HG02623 (cell line): ENCODE data around the gene EFL1.
"Not testable (repeated sequence)": the region's sequence is repeated elsewhere in the genome, so short reads cannot be mapped to it uniquely, and the experiment has no call there.

Source experiments
- ATAC-seq: cut with Tn5 transposase; IDR thresholded peaks from one replicate; pipeline ENCODE4 v1.9.1; 2021; ENCODE audit warnings: moderate library complexity; ENCODE audit not compliant: unreplicated experiment

The EFL1 gene

DNA sequence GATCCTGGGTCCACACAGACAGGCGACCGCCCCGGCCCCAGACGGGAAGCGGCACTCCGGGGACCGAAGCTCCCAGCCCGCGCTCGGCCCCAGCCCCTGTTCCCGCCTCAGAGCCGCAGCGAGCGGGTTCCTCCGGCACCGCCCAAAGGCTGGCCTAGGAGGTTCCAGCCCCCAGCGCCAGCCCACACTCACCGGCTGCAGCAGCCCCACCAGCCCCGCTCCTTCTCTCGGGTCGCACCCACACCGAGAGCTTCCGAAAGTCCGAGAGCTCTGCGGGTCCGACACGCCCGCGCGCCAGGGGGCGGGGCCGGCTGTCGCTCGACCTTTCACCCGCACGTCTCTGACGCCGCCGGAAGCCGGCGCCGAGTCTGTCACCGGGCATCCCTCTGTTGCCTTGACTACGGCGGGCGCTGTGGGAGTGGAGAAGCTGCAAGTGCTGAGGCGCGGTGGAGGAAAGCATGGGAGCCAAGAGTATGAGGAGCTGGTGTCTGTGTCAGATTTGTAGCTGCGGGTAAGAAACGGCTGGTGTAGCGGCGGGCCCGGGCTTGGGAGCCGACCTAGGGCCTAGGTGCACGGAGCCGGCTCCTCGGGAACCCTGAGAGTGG is at the start of gene EFL1, which contains the start of gene SAXO2:
TSS of gene EFL1 (minus strand) at position 313 of the 605 bp plus-strand sequence. CDS start 956 bp downstream, outside the sequence.
TSS of gene SAXO2 (plus strand) at position 397 of the 605 bp plus-strand sequence. CDS start at position 459, 62 bp downstream.
- peak; percentile 97 for ATAC-seq

GRCh38 chr15:82311321-82311720 is 48.8 kb upstream of the EFL1 start:
- ATAC-seq, result not testable (repeated sequence)

DNA sequence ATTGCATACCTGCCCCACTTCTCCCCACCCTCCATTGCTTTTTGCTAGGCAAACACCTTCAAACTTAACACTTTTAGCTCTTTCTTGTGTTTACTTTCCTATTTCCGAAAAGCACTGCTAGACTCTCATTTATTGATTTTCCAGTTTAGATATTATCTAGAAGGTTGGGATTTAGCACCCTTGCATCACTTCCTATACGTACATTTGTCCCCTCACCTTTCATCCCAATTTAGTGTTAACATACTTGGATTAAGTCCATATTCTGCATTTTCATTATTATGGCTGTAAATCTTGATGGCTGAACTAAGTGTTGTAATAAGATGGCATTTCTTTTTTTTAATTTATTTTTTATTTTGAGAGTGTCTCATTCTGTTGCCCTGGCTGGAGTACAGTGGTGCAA is 47.3 kb upstream of the EFL1 start:
- no peak for ATAC-seq

DNA sequence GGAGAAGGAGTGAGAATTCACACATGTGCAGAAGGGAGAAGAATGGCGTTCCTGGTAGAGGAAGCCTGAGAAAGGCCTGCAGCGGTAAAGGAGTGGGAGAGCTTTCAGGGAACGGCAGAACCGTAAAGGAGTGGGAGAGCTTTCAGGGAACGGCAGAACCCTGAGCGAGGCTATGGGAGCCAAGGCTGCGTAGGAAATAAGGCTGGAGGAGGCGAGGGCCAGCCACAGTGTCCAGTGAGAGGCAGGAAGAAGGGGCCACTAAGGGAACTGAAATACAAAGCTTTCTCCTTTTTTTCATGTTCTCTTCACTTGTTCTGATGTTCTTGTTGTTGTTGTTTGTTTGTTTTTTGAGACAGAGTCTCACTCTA is 45.2 kb upstream of the EFL1 start:
- ATAC-seq, result no peak

- ATAC-seq, result no peak
Observed at GRCh38 chr15:82306791-82307713, 44.5 kb upstream of the EFL1 start.

DNA sequence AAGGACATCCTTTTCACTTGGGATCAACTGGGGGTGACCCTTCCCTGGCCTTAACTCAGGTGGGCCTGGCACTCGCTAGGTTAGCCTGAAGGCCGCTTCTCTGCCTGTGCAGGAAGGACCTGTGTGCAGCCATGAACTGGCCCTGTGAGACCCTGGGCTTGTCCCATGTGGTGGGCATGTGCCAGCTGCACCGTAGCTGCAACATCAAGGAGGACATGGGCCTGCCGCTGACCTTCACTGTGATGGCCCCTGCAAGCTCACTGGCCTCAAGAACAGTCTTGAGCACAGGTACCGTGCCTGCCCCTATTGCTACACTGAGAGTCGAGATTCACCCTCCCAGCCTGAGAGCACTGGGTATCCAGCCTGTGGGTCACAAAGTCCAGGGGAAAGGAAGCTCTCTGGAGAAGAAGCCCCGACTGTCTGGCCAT is 43.1 kb upstream of the EFL1 start:
- ATAC-seq, result no peak

DNA sequence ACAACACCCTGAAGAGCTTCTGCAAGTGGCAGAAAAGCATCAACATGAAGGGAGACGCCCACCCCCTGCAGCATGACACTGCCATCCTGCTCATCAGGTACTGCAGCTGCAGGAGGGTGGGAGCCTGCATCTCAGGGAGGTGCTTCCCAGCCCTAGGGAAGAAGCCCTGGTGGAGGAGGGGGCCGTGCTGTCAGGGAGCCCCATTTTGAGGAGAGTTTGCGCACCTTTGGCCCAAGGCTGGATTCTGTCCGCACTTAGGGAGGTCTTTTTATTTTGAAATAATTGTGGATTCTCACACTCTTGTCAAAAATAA is 42.2 kb upstream of the EFL1 start:
- ATAC-seq, result no peak

DNA sequence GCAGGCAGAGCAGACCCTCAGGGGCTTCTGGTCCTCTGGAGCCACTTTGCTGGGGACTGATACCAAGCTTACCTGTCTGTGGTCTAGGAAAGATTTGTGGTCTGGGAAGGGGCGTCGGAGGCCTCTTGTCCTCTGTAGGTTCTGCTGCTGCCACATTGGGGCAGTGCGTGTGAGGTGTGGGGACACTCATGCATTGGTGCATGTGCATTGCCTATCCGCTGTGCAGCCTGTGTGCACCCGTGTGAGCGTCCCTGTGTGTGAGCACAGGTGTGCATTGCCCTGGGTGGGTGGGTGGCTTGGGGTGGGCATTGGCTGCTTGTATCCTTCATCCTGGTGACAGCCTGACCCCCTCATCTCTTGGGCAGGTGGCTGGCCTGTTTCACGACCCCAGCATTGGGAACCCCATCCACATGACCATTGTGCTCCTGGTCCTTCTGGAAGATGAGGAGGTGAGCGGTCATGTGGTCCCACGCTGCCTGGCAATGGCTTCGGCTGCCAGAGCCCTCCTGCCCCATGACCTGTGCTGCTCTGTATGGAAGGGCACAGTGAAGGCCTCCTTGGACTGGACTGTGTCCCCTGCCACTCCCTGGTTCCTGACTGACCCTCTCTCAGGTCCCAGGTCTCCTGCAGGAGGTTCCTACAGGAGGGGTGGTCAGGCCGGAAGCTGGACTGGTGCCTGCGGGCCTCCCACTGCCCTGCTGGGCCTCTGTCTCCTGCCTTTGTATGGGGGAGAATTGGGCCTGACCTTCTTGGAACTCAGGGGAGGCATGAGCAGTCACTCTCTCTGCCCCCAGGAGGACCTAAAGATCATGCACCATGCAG is 41.6 kb upstream of the EFL1 start:
- ATAC-seq, result no peak

GRCh38 chr15:82301296-82302016 is 38.9 kb upstream of the EFL1 start:
- ATAC-seq, result no peak

- no peak for ATAC-seq
Observed at GRCh38 chr15:82300883-82301282, 38.3 kb upstream of the EFL1 start.

- not testable (repeated sequence) for ATAC-seq
Observed at GRCh38 chr15:82300326-82300725, 37.8 kb upstream of the EFL1 start.

DNA sequence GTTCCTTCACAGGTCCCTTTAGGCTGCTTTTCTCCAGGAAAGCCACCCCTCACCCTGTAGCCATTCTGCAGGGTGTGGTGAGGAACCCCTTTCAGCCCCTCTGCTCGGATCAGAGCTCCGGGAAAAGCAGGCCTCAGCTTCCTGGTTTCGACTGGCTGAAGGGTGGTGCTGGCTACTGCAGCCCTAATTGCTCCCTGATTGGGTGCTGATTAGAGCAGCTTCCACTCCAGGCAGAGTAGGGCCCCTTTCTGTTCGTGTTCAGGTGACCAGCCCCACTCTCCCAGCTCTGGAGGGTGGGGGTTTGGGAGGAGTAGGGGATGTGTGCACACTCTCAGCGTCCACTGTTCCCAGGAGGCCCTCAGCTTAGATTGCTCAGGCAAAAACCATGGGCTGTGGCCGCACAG is 37.0 kb upstream of the EFL1 start:
- not testable (repeated sequence) for ATAC-seq

DNA sequence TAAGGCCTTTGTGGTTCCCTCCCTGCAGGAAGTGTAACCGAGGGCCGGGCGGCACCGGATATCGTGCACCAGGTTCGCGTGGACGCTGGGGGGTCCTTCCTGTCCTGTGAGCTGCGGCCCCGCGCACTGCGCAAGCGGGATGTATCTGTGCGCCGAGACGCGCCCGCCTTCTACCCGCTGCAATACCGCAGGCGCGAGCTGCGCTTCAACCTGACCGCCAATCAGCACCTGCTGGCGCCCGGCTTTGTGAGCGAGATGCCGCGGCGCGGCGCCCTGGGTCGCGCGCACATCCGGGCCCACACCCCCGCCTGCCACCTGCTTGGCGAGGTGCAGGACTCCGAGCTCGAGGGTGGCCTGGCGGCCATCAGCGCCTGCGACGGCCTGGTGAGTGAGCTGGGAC is 36.0 kb upstream of the EFL1 start:
- ATAC-seq, result no peak

DNA sequence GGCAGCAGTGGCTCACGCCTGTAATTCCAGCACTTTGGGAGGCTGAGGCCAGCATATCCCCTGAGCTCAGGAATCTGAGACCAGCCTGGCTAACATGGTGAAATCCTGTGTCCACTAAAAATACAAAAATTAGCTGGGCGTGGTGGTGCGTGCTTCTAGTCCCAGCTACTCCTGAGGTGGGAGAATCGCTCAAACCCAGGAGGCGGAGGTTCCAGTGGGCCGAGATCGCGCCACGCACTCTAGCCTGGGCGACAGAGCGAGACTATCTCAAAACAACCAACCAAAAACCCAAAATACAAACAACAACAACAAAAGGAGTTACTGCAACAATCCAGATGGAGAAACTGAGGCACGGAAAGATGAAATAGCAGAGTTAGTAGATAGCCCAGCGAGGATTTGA is 35.5 kb upstream of the EFL1 start:
- no peak for ATAC-seq

- no peak for ATAC-seq
Observed at GRCh38 chr15:82297546-82297945, 35.0 kb upstream of the EFL1 start.

GRCh38 chr15:82294061-82294690 is 31.6 kb upstream of the EFL1 start:
- no peak for ATAC-seq

DNA sequence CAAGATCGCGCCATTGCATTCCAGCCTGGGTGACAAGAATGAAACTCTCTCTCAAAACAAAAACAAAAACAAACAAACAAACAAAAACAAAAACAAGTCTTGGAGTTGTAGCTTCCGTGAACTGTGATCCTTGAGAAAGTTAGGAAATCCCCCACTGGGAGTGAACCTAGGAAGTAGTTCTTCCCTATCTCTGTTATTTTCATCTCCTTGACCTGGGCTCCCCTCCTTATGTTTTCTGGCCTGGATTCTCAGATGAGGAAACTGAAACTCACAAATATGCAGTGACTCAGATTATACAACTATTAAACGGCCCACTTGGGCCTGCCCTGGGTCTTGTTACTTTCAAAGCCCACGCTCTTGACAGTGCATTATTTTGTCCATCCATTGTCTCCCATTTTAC is 29.7 kb upstream of the EFL1 start:
- no peak for ATAC-seq

DNA sequence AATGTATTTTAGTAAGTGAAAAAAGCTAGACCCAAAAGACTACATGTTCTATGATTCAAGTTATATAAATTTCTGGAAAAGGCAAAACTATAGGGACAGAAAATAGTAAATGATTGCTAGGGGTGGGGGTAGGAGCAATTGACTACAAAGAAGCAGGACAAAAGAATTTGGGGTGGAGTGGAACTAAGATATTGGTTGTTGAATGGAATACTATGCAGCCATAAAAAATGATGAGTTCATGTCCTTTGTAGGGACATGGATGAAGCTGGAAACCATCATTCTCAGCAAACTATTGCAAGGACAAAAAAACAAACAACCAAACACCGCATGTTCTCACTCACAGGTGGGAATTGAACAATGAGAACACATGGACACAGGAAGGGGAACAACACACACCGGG is 25.7 kb upstream of the EFL1 start:
- ATAC-seq, result not testable (repeated sequence)

DNA sequence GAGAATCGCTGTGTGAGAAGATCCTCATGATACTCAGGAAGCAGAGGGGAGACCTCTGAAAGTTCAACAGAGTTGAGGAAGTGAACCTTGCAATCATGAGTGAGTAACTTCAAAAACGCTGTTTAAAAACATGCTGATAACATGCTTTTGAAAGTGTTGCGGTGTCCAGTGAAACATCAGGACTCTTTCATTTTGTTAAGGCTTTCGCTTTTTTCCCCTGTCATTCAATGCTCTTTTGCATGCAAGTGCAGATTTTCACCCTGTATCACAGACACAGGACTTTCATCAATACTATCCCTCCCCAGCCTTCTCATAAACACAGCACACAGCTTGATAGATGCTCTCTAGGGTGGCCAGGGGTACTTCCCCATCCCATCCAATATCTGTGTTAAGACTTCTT is 23.9 kb upstream of the EFL1 start:
- ATAC-seq, result peak; percentile 74

DNA sequence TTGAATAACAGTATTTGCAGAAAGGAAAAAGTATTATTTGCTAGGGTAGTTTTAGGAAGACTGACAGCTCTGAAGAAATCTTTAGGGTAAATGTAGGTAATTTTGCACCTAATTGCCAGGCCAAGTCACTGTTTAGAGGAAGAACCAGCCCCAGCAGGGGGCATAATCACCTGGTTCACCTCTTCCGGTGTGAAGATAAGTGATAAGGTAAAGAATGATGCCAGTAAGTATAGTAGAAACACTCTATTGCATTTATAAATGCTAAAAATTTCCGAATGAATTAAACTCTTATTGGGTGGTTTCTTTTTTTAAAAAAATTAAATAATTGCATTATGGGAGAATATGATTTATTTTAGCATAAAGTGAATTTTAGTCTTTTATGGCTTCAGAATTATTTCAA is 21.8 kb upstream of the EFL1 start:
- not testable (repeated sequence) for ATAC-seq
